Motor neuron (in vitro differentiated cells): ENCODE measurements around the gene KATNIP. TPM values are rescaled to one million over a fixed set of nuclear protein-coding genes. Genes with fewer than 3 reads are reported as not detected.
"Not testable (repeated sequence)": the region's sequence is repeated elsewhere in the genome, so short reads cannot be mapped to it uniquely, and the experiment has no call there.

Experiments
- ATAC-seq, 8 experiments: fragments of 200-7000 bp; cut with Tn5 transposase; replicated peaks in 6 of 8; 2 replicates each; pipeline ENCODE4 v1.8.0; 2021; ENCODE audit warnings: mild to moderate bottlenecking in 8 of 8, moderate library complexity in 8 of 8
- H3K27ac ChIP-seq, 2 donors: fragments of 250-450 bp; sonication (Bioruptor Pico); 2 replicates each; pipeline ENCODE4 v1.9.0; 2021; ENCODE audit warnings: antibody characterized with exemption in 2 of 2, mild to moderate bottlenecking in 2 of 2, moderate library complexity in 1 of 2
- H3K4me1 ChIP-seq, 2 donors: fragments of 250-450 bp; sonication (Bioruptor Pico); replicated peaks in 1 of 2; 2 replicates each; pipeline ENCODE4 v1.6.1; 2021; ENCODE audit warnings: antibody characterized with exemption in 2 of 2, mild to moderate bottlenecking in 2 of 2, moderate library complexity in 1 of 2
- H3K4me3 ChIP-seq, 5 donors: fragments of 250-450 bp; sonication (Bioruptor Pico); 2 replicates each; pipeline ENCODE4 v1.9.0; 2021; ENCODE audit warnings: antibody characterized with exemption in 5 of 5, mild to moderate bottlenecking in 5 of 5, moderate library complexity in 4 of 5
- WGBS, 10 experiments: fragments of 450-650 bp; shearing (Covaris generic); methylation state at CpG; one replicate each; pipeline ENCODE4 v1.0.0; 2022; 5-methylcytosine and 5-hydroxymethylcytosine counted together
- in situ Hi-C, 9 experiments: fragments of 400-800 bp; cut with MboI; loops; one replicate each; pipeline ENCODE4 v1.15.0; 2021; ENCODE audit warnings: low sequenced_read_pairs in 9 of 9, low pct_unique_long_range_greater_than_20kb in 2 of 9; ENCODE audit not compliant: unreplicated experiment in 9 of 9
- total RNA-seq, 8 experiments: library from RNA; unstranded; fragments of 300-600 nt; gene quantifications; 2 replicates each; pipeline versions ENCODE4 v1.2.3 to v1.2.4, GENCODE V29; 2022

Gene KATNIP
- total RNA-seq, 8 experiments from 2014 or later: 8.3 to 36.7 (median 11.5) TPM

- no peak for ATAC-seq
- no peak overlapping the region for H3K4me3 ChIP-seq
- WGBS, 10 experiments: 90 to 100% (median 100%) methylated on average over 1 to 4 of the region's 4 CpGs; no CpG with 5 or more reads in 3 of the 10 experiments
- in situ Hi-C loops: loop anchor here in 1 of 9 experiments (25.0 kb wide), 1 partner anchor 107 kb away; no protein-coding TSS in a partner anchor
- H3K4me1 ChIP-seq: peaks cover 6 to 8% of the 10 kb centered on the region in 2 donors
- H3K27ac ChIP-seq: no peak overlapping the region
Measured at GRCh38 chr16:27544671-27545070, 5.3 kb upstream of the KATNIP start.

DNA sequence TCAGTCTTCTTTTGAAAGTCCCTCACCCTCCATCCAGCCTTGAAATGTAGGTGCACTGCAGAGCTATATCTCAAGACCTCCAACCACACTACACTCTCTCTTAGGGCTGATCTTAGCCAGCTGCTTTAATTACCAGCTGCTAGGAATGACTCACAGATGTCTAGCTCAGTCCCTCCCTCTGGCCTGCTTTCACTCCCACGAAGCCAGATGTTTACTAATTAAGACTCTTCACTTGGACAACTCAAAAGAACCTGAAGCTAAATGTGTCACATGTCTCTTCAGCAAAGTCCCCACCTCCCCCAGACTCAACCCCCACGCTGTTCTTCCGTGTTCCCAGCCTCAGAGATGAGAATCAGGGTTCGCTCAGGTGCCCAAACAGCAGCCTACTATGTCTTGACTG, 2.8 kb upstream of the KATNIP start:
- H3K27ac ChIP-seq: no peak overlapping the region
- in situ Hi-C loops: loop anchor here in 1 of 9 experiments (25.0 kb wide), 1 partner anchor 110 kb away; no protein-coding TSS in a partner anchor
- peaks cover 11 to 13% of the 10 kb centered on the region in 2 donors for H3K4me1 ChIP-seq
- WGBS, 10 experiments: 10 to 100% methylated on average over 1 to 3 of the region's 4 CpGs; no CpG with 5 or more reads in 8 of the 10 experiments
- peak in 3 of 8 experiments; percentile 25 to 62 (median 43) for ATAC-seq
- no peak overlapping the region for H3K4me3 ChIP-seq

GRCh38 chr16:27547851-27548250, 2.1 kb upstream of the KATNIP start:
- Histone ChIP-seq H3K4me1 (peaks cover 11 to 13% of the 10 kb centered on the region in 2 donors), H3K27ac (no peak overlapping the region), H3K4me3 (no peak overlapping the region)
- WGBS, 10 experiments: 80 to 100% (median 92%) methylated on average over 1 to 2 of the region's 2 CpGs; no CpG with 5 or more reads in 2 of the 10 experiments
- ATAC-seq: no peak
- in situ Hi-C loops: loop anchor here in 1 of 9 experiments (25.0 kb wide), 1 partner anchor 111 kb away; no protein-coding TSS in a partner anchor

- peak overlapping the region; percentile 65 to 75 for H3K27ac ChIP-seq
- peaks cover 11 to 13% of the 10 kb centered on the region in 2 donors for H3K4me1 ChIP-seq
- no CpG with 5 or more reads among the region's 21 CpGs for WGBS, 10 experiments
- in situ Hi-C loops: loop anchor here in 1 of 9 experiments (25.0 kb wide), 1 partner anchor 112 kb away; no protein-coding TSS in a partner anchor
- ATAC-seq: peak; percentile 8 to 63 (median 57)
- peak overlapping the region; percentile 67 to 93 (median 91) for H3K4me3 ChIP-seq
Measured at GRCh38 chr16:27549464-27549745, 539 bp upstream of the KATNIP start.

DNA sequence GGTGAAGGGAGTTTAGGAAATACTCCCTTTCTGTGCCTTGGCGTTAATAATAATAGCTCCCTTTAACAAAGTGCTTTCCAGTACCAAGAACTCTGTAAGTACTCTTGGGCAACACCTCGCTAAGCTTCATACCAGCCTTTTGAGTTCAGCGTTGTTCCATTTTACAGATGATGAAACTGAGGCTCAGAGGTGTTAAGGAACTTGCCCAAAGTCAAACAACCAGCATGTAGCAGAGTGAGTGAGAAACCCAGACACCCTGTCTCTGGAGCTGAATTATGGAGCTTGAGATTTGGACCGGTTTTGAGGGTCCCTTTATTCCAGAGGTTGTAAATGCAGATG, 607 bp downstream of the KATNIP start:
- in situ Hi-C loops: no loop called here
- H3K27ac ChIP-seq: no peak overlapping the region
- H3K4me1 ChIP-seq: peaks cover 11 to 13% of the 10 kb centered on the region in 2 donors
- 0 to 60% (median 28%) methylated on average over 1 to 4 of the region's 4 CpGs; no CpG with 5 or more reads in 2 of the 10 experiments for WGBS, 10 experiments
- H3K4me3 ChIP-seq: peak overlapping the region; percentile 67 to 93 (median 91)
- ATAC-seq: no peak

DNA sequence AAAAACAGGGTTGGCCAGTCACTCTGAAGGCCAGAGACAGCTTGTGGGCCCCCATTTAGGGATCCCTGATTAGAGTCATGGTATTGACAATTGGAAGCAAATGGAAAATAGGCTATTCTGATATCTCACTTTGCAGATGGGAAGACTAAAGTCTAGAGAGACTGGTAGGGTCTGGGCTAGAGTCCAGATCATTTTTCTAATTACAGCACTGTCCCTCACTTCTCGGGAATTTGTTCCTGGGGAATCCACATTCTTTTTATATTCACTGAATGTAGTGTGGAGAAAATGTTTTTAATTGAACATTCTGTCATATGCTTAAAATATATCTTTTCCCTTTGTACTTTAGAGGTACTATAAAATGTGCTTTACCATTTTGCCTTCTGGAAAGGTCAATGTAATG, 1.1 kb downstream of the KATNIP start:
- ATAC-seq: no peak
- Histone ChIP-seq H3K27ac (no peak overlapping the region), H3K4me1 (peaks cover 11 to 13% of the 10 kb centered on the region in 2 donors), H3K4me3 (peak overlapping the region in 2 of 5 donors; percentile 91 to 93)
- WGBS, 10 experiments: 0 to 88% (median 40%) methylated on average over 1 of the region's 1 CpG; no CpG with 5 or more reads in 3 of the 10 experiments
- in situ Hi-C loops: no loop called here

- WGBS, 10 experiments: 55 to 100% (median 95%) methylated on average over 1 of the region's 1 CpG; no CpG with 5 or more reads in 2 of the 10 experiments
- in situ Hi-C loops: no loop called here
- H3K27ac ChIP-seq: no peak overlapping the region
- no peaks in the 10 kb centered on the region for H3K4me1 ChIP-seq
- H3K4me3 ChIP-seq: no peak overlapping the region
- ATAC-seq: no peak
Measured at GRCh38 chr16:27556471-27556870, 6.5 kb downstream of the KATNIP start.

DNA sequence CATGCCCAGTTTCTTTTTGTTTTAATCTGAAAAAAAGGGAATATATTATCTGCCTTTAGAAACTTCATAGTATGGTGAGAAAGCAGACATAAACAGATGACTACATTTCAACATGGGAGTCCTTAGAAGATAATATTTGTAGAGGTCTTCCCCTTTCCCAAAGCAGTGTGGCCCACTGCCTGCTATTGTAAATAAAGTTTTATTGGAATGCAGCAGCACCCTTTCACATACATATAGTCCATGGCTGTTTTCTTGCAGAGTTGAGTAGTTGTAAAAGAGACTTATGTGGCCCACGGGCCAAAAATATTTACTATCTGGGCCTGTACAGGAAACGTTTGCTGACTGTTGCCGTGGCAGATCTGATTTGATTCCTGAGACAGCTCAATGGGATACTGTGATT, 8.5 kb downstream of the KATNIP start:
- in situ Hi-C loops: no loop called here
- no peak overlapping the region for H3K27ac ChIP-seq
- no peaks in the 10 kb centered on the region for H3K4me1 ChIP-seq
- H3K4me3 ChIP-seq: no peak overlapping the region
- no peak for ATAC-seq
- WGBS, 10 experiments: 67 to 100% (median 90%) methylated on average over 2 to 3 of the region's 3 CpGs; no CpG with 5 or more reads in 5 of the 10 experiments

DNA sequence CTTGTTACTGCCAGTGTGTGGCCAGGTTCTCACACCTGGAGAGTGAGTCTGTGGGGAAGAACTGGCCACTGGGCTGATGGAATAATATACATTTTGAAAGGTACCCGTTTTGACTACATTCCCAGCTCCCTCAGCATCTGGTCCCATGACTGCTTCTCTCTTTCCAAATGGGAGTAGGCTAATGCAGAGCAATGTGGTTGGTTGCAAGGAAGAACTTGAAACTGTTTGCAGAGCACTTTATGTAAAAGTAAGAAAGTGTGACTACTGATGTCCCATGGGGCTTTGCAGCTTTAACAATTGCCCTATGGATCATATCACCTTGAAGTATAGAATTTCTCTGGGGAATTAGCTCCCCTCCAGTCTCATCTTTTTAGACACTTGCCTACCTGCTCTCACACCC, 9.0 kb downstream of the KATNIP start:
- Histone ChIP-seq H3K4me1 (no peaks in the 10 kb centered on the region), H3K27ac (no peak overlapping the region), H3K4me3 (no peak overlapping the region)
- ATAC-seq: peak in 3 of 8 experiments; percentile 20 to 87 (median 68)
- in situ Hi-C loops: no loop called here
- WGBS, 10 experiments: 57 to 100% (median 80%) methylated on average over 1 of the region's 1 CpG; no CpG with 5 or more reads in 5 of the 10 experiments

DNA sequence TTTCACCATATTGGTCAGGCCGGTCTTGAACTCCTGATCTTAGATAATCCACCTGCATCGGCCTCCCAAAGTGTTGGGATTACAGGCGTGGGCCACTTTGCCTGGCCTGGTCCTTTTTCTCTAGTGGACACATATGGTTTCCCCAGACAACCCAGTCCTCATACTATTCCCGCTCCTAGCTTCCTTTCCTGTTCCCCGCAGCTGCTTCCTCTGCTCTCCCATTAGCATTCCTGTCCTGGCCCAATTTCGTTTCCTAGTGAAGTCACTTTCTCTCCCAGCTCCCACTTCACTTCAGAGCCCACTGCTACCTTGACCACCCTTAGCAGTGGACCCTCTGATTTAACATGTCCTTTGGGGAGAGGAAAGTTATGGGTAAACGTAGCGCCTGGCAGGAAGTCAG, 11.3 kb downstream of the KATNIP start:
- Histone ChIP-seq H3K4me1 (no peaks in the 10 kb centered on the region), H3K4me3 (no peak overlapping the region), H3K27ac (no peak overlapping the region)
- whole genome bisulfite sequencing, 10 experiments: 71 to 100% (median 97%) methylated on average over 1 to 5 of the region's 8 CpGs; no CpG with 5 or more reads in 1 of the 10 experiments
- in situ Hi-C loops: no loop called here
- no peak for ATAC-seq

- ATAC-seq: peak in 3 of 8 experiments; percentile 14 to 68 (median 21)
- whole genome bisulfite sequencing, 10 experiments: 40 to 100% (median 67%) methylated on average over 1 to 5 of the region's 5 CpGs; no CpG with 5 or more reads in 4 of the 10 experiments
- no peaks in the 10 kb centered on the region for H3K4me1 ChIP-seq
- H3K27ac ChIP-seq: no peak overlapping the region
- in situ Hi-C loops: no loop called here
- H3K4me3 ChIP-seq: no peak overlapping the region
Measured at GRCh38 chr16:27564224-27564623, 14.3 kb downstream of the KATNIP start.

- no peak for ATAC-seq
- no peak overlapping the region for H3K27ac ChIP-seq
- WGBS, 10 experiments: 80 to 100% (median 91%) methylated on average over 1 to 3 of the region's 6 CpGs; no CpG with 5 or more reads in 2 of the 10 experiments
- in situ Hi-C loops: no loop called here
- no peaks in the 10 kb centered on the region for H3K4me1 ChIP-seq
- H3K4me3 ChIP-seq: no peak overlapping the region
Measured at GRCh38 chr16:27566417-27566816, 16.5 kb downstream of the KATNIP start.

GRCh38 chr16:27568077-27568476, 18.1 kb downstream of the KATNIP start:
- no peak for ATAC-seq
- Histone ChIP-seq H3K27ac (no peak overlapping the region), H3K4me1 (peaks cover 0 to 9% of the 10 kb centered on the region in 2 donors), H3K4me3 (no peak overlapping the region)
- 85 to 100% (median 92%) methylated on average over 1 to 4 of the region's 4 CpGs; no CpG with 5 or more reads in 2 of the 10 experiments for WGBS, 10 experiments
- in situ Hi-C loops: no loop called here

GRCh38 chr16:27570986-27571385, 21.0 kb downstream of the KATNIP start:
- H3K27ac ChIP-seq, in situ Hi-C loops, H3K4me1 ChIP-seq, ATAC-seq, H3K4me3 ChIP-seq: not testable (repeated sequence)
- 86 to 100% (median 93%) methylated on average over 2 to 7 of the region's 8 CpGs; no CpG with 5 or more reads in 1 of the 10 experiments for WGBS, 10 experiments
